A673 (cell line): ENCODE results near the gene NCOR1.

Experiments used
- EZH2 ChIP-seq: fragments of 200-600 bp; sonication (generic); IDR thresholded peaks from 2 replicates; pipeline ENCODE4 v1.6.1; 2017; ENCODE audit warnings: borderline replicate concordance, low read depth, mild to moderate bottlenecking, mixed read lengths, antibody characterized with exemption, low read length; ENCODE audit not compliant: poor library complexity, severe bottlenecking
- TF ChIP-seq, protein P1 (sequence below): fragments of 300-800, 200-600 bp; sonication (generic); conservative IDR thresholded peaks from 2 replicates; pipeline ENCODE4 v1.5.1; 2017; ENCODE audit warnings: low read depth, mild to moderate bottlenecking, antibody characterized with exemption, low read length, moderate library complexity, mixed read lengths

DNA sequence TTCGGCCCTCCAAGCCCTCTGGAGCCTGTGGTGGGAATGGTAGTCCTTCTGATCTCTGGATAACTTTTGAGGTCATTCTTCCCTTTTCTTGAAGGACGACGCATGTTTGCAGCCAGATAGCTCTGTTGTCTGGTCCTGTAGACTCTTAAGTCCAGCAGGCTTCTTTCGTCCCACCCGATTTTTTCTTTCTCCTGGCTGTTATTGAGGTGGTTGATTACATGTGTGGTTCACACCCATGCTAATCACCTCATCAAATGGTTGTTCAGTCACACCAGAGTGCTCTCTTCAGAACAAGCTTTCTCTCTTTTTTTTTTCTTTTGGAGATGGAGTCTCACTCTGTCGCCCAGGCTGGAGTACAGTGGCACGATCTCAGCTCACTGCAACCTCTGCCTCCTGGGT is 32.3 kb upstream of the NCOR1 start:
- TF ChIP-seq, protein P1, sequence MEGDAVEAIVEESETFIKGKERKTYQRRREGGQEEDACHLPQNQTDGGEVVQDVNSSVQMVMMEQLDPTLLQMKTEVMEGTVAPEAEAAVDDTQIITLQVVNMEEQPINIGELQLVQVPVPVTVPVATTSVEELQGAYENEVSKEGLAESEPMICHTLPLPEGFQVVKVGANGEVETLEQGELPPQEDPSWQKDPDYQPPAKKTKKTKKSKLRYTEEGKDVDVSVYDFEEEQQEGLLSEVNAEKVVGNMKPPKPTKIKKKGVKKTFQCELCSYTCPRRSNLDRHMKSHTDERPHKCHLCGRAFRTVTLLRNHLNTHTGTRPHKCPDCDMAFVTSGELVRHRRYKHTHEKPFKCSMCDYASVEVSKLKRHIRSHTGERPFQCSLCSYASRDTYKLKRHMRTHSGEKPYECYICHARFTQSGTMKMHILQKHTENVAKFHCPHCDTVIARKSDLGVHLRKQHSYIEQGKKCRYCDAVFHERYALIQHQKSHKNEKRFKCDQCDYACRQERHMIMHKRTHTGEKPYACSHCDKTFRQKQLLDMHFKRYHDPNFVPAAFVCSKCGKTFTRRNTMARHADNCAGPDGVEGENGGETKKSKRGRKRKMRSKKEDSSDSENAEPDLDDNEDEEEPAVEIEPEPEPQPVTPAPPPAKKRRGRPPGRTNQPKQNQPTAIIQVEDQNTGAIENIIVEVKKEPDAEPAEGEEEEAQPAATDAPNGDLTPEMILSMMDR, result no peak
- TF ChIP-seq EZH2, result no peak
